Subcutaneous adipose tissue (tissue), 4 donors: ENCODE data around the gene GATAD2B. TPM values are rescaled to one million over a fixed set of nuclear protein-coding genes. Genes with fewer than 3 reads are reported as not detected.

Experiments
- total RNA-seq, 4 donors: library from RNA; depleted of rRNA; stranded (reverse); fragments of >200 nt; gene quantifications; one replicate each; pipeline ENCODE4 v1.1.0, GENCODE V29; 2016
- TF ChIP-seq, protein P1 (sequence below): fragments of 450-650 bp; IDR thresholded peaks from one replicate; pipeline ENCODE4 v1.5.1; 2016; ENCODE audit warnings: low read depth, mild to moderate bottlenecking, control low read depth, antibody characterized with exemption, moderate library complexity

Gene GATAD2B
- total RNA-seq, 4 donors from 2014 or later: 14.3 to 22.3 (median 18.1) TPM

- TF ChIP-seq, protein P1, sequence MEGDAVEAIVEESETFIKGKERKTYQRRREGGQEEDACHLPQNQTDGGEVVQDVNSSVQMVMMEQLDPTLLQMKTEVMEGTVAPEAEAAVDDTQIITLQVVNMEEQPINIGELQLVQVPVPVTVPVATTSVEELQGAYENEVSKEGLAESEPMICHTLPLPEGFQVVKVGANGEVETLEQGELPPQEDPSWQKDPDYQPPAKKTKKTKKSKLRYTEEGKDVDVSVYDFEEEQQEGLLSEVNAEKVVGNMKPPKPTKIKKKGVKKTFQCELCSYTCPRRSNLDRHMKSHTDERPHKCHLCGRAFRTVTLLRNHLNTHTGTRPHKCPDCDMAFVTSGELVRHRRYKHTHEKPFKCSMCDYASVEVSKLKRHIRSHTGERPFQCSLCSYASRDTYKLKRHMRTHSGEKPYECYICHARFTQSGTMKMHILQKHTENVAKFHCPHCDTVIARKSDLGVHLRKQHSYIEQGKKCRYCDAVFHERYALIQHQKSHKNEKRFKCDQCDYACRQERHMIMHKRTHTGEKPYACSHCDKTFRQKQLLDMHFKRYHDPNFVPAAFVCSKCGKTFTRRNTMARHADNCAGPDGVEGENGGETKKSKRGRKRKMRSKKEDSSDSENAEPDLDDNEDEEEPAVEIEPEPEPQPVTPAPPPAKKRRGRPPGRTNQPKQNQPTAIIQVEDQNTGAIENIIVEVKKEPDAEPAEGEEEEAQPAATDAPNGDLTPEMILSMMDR: no peak
Observed at GRCh38 chr1:153794624-153795329, 128.0 kb downstream of the GATAD2B start.

DNA sequence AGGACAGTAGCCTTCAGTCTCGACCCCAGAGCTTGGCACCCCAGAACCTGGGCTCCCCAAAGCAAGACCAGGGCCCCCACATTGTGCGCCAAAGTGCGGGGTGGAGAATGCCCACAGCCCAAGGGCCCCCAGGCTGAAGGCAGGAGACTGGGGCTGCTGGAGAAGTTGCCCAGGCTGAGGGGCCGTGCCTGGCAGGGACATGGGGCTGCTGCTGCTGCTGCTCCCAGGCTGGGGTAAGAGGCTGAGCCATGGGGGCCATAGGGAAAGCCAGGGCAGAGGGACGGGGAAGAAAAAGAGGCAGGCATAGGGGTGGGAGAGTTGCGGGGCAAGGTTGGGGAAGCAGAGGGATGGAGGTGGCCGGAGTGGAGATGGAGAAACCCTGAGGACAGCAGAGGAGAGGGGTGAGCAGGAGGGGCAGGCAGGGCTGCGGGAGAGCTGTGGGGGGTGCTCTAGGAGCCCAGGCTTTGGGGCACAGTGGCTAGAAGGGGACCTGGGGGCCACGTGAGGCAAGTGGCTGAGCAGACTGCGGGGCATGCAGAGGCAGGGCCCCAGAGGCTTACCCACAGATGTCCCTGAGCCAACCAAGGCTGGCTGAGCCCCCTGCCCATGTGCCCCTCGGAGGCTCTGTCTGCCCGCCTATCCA, 128.7 kb downstream of the GATAD2B start:
- TF ChIP-seq, protein P1: no peak

DNA sequence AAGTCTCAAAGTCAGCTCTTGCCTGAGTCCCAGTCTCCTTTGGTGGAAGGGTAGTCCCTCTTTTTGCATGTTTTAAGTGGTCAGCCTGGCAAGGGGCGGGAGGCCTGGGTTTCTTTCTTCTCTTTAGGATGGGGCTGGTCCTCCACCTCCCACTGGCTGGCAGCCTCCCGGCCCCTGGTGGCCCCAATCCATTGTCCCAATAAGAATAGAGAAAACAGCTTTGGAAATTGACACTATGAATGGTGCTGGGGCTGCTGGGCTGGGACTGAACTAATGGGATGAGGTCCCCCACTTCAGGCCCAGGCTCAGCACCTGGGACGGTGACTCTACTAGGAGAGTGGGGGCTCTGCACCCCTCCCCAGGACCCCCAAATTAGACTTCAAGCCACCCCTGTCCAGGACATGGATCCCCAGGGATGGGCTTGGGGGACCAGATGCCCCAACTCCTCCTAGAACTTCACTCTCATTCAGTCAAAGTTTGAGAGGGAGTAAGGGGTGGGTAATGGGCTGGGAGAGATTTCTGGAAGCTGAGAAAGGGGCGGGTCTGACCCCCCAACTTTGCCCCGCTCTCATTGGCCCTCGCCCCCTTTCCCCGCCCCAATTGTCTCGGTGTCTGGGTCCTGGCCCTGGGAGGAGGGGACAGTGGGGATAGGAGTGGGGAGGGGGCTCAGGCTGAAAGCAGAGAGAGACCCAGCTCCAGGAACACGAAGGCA, 129.4 kb downstream of the GATAD2B start:
- TF ChIP-seq, protein P1: no peak

GRCh38 chr1:153792631-153793041, 130.1 kb downstream of the GATAD2B start:
- TF ChIP-seq, protein P1: no peak

- TF ChIP-seq, protein P1: no peak
Observed at GRCh38 chr1:153791648-153792253, 131.0 kb downstream of the GATAD2B start.

DNA sequence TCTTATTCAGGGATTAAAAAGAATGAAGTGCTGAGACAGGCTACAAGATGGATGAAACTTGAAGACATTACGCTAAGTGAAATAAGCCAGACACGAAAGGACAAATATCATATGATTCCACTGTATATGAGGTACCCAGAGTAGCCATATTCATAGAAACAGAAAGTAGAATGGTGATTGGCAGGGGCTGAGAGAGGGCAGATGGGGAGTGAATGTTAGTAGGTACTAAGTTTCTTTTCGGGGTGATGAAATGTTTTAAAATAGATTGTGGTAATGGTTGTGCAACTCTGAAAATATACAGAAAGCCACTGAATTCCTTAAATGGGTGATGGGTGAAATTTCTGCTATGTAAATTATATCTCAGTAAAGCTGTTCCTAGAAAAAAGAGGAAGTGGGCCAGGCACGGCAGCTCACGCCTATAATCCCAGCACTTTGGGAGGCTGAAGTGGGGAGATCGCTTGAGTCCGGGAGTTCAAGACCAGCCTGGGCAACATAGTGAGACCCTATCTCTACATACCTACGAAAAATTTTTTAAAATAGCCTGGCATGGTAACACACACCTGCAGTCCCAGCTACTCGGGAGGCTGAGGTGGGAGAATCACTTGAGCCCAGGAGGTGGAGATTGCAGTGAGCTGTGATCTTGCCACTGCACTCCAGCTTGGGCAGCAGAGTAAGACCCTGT, 131.7 kb downstream of the GATAD2B start:
- TF ChIP-seq, protein P1: no peak
